HEK293 (cell line): ENCODE measurements around the gene CDC42EP2.

ENCODE experiments used
- CTCF ChIA-PET: fragments of 350-600 bp; formaldehyde crosslinking; extraction: SDS; loops from one replicate; lab custom pipeline; 2021; ENCODE audit warnings: antibody characterized with exemption; lab: Yijun Ruan, JAX
- POLR2A ChIA-PET: fragments of 300-600 bp; formaldehyde crosslinking; extraction: SDS; loops from one replicate; lab custom pipeline; 2020; ENCODE audit warnings: antibody characterized with exemption, inconsistent platforms; lab: Yijun Ruan, JAX
- H3K27ac ChIP-seq: fragments of 200-500 bp; sonication (Bioruptor generic); 2 replicates; pipeline ENCODE4 v1.5.1; 2014; ENCODE audit warnings: low read depth, low read length, control low read depth, inconsistent platforms; ENCODE audit errors: extremely low read depth
- H3K36me3 ChIP-seq, 2 experiments: fragments of 200-500 bp in 1 of 2; sonication (Bioruptor generic) in 1 of 2; 1 replicate in 1 of 2; 2 replicates in 1 of 2; pipeline ENCODE4 v1.5.1; 2014 to 2017; ENCODE audit warnings: inconsistent platforms in 2 of 2, low read length in 2 of 2; ENCODE audit not compliant: control insufficient read depth in 2 of 2, insufficient read depth in 1 of 2
- H3K4me1 ChIP-seq: fragments of 200-500 bp; sonication (Bioruptor generic); 2 replicates; pipeline ENCODE4 v1.5.1; 2014; ENCODE audit warnings: mild to moderate bottlenecking, low read length, inconsistent platforms; ENCODE audit not compliant: control insufficient read depth, insufficient read depth
- H3K4me3 ChIP-seq: 2 replicates; pipeline ENCODE4 v1.5.1; 2011; ENCODE audit warnings: low read depth, mild to moderate bottlenecking, control low read depth, low read length, moderate library complexity
- H3K9me3 ChIP-seq: fragments of 200-500 bp; sonication (Bioruptor generic); 2 replicates; pipeline ENCODE4 v1.5.1; 2014; ENCODE audit warnings: low read depth, low read length, inconsistent platforms; ENCODE audit not compliant: control insufficient read depth, insufficient read depth
- BCL11B ChIP-seq: fragments of 450-650 bp; formaldehyde crosslinking; IDR thresholded peaks from 2 replicates; pipeline ENCODE4 v1.5.1; 2016; ENCODE audit warnings: low read depth, missing biosample characterization, missing genetic modification characterization
- KLF8 ChIP-seq: fragments of 450-650 bp; formaldehyde crosslinking; IDR thresholded peaks from 2 replicates; pipeline ENCODE4 v1.5.1; 2016; ENCODE audit warnings: missing biosample characterization, missing genetic modification characterization
- ZBTB1 ChIP-seq: fragments of 450-650 bp; formaldehyde crosslinking; IDR thresholded peaks from 2 replicates; pipeline ENCODE4 v1.5.1; 2016; ENCODE audit warnings: missing biosample characterization, missing genetic modification characterization
- ZBTB44 ChIP-seq: fragments of 450-650 bp; IDR thresholded peaks from 2 replicates; pipeline ENCODE4 v1.5.1; 2018; ENCODE audit warnings: missing biosample characterization, mild to moderate bottlenecking, missing genetic modification characterization
- ZFP41 ChIP-seq: fragments of 450-650 bp; formaldehyde crosslinking; IDR thresholded peaks from 2 replicates; pipeline ENCODE4 v1.5.1; 2016; ENCODE audit warnings: missing biosample characterization, missing genetic modification characterization, borderline replicate concordance
- ZNF10 ChIP-seq: fragments of 450-650 bp; formaldehyde crosslinking; IDR thresholded peaks from 2 replicates; pipeline ENCODE4 v1.5.1; 2017; ENCODE audit warnings: missing biosample characterization, missing genetic modification characterization
- ZNF132 ChIP-seq: fragments of 450-650 bp; formaldehyde crosslinking; IDR thresholded peaks from 2 replicates; pipeline ENCODE4 v1.5.1; 2017; ENCODE audit warnings: missing biosample characterization, missing genetic modification characterization, borderline replicate concordance
- ZNF148 ChIP-seq: fragments of 450-650 bp; formaldehyde crosslinking; IDR thresholded peaks from 2 replicates; pipeline ENCODE4 v1.5.0; 2017; ENCODE audit warnings: missing biosample characterization, missing genetic modification characterization, borderline replicate concordance
- ZNF214 ChIP-seq: fragments of 450-650 bp; formaldehyde crosslinking; IDR thresholded peaks from 2 replicates; pipeline ENCODE4 v1.5.1; 2017; ENCODE audit warnings: missing biosample characterization, mild to moderate bottlenecking, missing genetic modification characterization, borderline replicate concordance
- ZNF302 ChIP-seq: fragments of 450-650 bp; formaldehyde crosslinking; IDR thresholded peaks from 2 replicates; pipeline ENCODE4 v1.5.1; 2016; ENCODE audit warnings: missing biosample characterization, missing genetic modification characterization, low read depth
- ZNF510 ChIP-seq: fragments of 450-650 bp; formaldehyde crosslinking; IDR thresholded peaks from 2 replicates; pipeline ENCODE4 v1.5.1; 2018; ENCODE audit warnings: mild to moderate bottlenecking, missing genetic modification characterization, missing biosample characterization; ENCODE audit not compliant: insufficient replicate concordance
- ZNF555 ChIP-seq: fragments of 450-650 bp; formaldehyde crosslinking; conservative IDR thresholded peaks from 2 replicates; pipeline ENCODE4 v1.5.1; 2017; ENCODE audit warnings: missing biosample characterization, mild to moderate bottlenecking, missing genetic modification characterization, inconsistent platforms
- ZNF560 ChIP-seq: fragments of 450-650 bp; formaldehyde crosslinking; IDR thresholded peaks from 2 replicates; pipeline ENCODE4 v1.5.1; 2017; ENCODE audit warnings: missing biosample characterization, missing genetic modification characterization, borderline replicate concordance
- ZNF701 ChIP-seq: fragments of 450-650 bp; formaldehyde crosslinking; IDR thresholded peaks from 2 replicates; pipeline ENCODE4 v1.5.1; 2016; ENCODE audit warnings: missing biosample characterization, missing genetic modification characterization
- TF ChIP-seq, protein P1 (sequence below): fragments of 450-650 bp; formaldehyde crosslinking; IDR thresholded peaks from 2 replicates; pipeline ENCODE4 v1.5.1; 2016; ENCODE audit warnings: missing biosample characterization, missing genetic modification characterization
- TF ChIP-seq, protein P2 (sequence below): fragments of 450-650 bp; IDR thresholded peaks from 2 replicates; pipeline ENCODE4 v1.5.1; 2018; ENCODE audit warnings: missing biosample characterization, missing genetic modification characterization
- TF ChIP-seq, protein P3 (sequence below): fragments of 450-650 bp; formaldehyde crosslinking; IDR thresholded peaks from 2 replicates; pipeline ENCODE4 v1.5.1; 2016; ENCODE audit warnings: missing biosample characterization, missing genetic modification characterization

Gene CDC42EP2

DNA sequence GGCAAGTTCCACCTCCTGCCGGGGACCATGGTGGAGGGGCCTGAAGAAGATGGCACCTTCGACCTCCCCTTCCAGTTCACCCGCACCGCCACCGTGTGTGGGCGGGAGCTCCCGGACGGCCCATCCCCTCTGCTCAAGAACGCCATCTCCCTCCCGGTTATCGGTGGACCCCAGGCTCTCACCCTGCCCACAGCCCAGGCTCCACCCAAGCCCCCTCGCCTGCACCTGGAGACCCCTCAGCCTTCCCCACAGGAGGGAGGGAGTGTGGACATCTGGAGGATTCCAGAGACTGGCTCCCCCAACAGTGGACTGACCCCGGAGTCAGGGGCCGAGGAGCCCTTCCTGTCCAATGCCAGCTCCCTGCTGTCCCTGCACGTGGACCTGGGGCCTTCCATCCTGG lies 6.4 kb downstream of the CDC42EP2 start:
- TF ChIP-seq, protein P1, sequence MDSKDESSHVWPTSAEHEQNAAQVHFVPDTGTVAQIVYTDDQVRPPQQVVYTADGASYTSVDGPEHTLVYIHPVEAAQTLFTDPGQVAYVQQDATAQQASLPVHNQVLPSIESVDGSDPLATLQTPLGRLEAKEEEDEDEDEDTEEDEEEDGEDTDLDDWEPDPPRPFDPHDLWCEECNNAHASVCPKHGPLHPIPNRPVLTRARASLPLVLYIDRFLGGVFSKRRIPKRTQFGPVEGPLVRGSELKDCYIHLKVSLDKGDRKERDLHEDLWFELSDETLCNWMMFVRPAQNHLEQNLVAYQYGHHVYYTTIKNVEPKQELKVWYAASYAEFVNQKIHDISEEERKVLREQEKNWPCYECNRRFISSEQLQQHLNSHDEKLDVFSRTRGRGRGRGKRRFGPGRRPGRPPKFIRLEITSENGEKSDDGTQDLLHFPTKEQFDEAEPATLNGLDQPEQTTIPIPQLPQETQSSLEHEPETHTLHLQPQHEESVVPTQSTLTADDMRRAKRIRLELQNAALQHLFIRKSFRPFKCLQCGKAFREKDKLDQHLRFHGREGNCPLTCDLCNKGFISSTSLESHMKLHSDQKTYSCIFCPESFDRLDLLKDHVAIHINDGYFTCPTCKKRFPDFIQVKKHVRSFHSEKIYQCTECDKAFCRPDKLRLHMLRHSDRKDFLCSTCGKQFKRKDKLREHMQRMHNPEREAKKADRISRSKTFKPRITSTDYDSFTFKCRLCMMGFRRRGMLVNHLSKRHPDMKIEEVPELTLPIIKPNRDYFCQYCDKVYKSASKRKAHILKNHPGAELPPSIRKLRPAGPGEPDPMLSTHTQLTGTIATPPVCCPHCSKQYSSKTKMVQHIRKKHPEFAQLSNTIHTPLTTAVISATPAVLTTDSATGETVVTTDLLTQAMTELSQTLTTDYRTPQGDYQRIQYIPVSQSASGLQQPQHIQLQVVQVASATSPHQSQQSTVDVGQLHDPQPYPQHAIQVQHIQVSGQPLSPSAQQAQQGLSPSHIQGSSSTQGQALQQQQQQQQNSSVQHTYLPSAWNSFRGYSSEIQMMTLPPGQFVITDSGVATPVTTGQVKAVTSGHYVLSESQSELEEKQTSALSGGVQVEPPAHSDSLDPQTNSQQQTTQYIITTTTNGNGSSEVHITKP (tag by site-specific recombination): no peak
- no peak for TF ChIP-seq ZNF10
- no peak for TF ChIP-seq ZNF701 (tag by site-specific recombination)
- TF ChIP-seq ZNF510 (tag by site-specific recombination): no peak
- no peak for TF ChIP-seq ZBTB1
- TF ChIP-seq ZBTB44: no peak
- no peak for TF ChIP-seq ZNF214 (tag by site-specific recombination)
- TF ChIP-seq, protein P2, sequence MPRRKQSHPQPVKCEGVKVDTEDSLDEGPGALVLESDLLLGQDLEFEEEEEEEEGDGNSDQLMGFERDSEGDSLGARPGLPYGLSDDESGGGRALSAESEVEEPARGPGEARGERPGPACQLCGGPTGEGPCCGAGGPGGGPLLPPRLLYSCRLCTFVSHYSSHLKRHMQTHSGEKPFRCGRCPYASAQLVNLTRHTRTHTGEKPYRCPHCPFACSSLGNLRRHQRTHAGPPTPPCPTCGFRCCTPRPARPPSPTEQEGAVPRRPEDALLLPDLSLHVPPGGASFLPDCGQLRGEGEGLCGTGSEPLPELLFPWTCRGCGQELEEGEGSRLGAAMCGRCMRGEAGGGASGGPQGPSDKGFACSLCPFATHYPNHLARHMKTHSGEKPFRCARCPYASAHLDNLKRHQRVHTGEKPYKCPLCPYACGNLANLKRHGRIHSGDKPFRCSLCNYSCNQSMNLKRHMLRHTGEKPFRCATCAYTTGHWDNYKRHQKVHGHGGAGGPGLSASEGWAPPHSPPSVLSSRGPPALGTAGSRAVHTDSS (tag by site-specific recombination): no peak
- no peak for TF ChIP-seq BCL11B (tag by site-specific recombination)
- no peak for TF ChIP-seq ZNF148 (tag by site-specific recombination)
- TF ChIP-seq ZFP41 (tag by site-specific recombination): no peak
- no peak for TF ChIP-seq ZNF560
- no peak for TF ChIP-seq ZNF555 (tag by site-specific recombination)
- TF ChIP-seq ZNF132 (tag by site-specific recombination): no peak
- TF ChIP-seq KLF8 (tag by site-specific recombination): no peak
- TF ChIP-seq, protein P3, sequence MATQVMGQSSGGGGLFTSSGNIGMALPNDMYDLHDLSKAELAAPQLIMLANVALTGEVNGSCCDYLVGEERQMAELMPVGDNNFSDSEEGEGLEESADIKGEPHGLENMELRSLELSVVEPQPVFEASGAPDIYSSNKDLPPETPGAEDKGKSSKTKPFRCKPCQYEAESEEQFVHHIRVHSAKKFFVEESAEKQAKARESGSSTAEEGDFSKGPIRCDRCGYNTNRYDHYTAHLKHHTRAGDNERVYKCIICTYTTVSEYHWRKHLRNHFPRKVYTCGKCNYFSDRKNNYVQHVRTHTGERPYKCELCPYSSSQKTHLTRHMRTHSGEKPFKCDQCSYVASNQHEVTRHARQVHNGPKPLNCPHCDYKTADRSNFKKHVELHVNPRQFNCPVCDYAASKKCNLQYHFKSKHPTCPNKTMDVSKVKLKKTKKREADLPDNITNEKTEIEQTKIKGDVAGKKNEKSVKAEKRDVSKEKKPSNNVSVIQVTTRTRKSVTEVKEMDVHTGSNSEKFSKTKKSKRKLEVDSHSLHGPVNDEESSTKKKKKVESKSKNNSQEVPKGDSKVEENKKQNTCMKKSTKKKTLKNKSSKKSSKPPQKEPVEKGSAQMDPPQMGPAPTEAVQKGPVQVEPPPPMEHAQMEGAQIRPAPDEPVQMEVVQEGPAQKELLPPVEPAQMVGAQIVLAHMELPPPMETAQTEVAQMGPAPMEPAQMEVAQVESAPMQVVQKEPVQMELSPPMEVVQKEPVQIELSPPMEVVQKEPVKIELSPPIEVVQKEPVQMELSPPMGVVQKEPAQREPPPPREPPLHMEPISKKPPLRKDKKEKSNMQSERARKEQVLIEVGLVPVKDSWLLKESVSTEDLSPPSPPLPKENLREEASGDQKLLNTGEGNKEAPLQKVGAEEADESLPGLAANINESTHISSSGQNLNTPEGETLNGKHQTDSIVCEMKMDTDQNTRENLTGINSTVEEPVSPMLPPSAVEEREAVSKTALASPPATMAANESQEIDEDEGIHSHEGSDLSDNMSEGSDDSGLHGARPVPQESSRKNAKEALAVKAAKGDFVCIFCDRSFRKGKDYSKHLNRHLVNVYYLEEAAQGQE: no peak
- no peak for TF ChIP-seq ZNF302

More for the DNA sequence above, 6.4 kb downstream of the CDC42EP2 start:
- H3K36me3 ChIP-seq: peaks cover 0 to 24% of the 10 kb centered on the region in 2 experiments; a peak in 2 of 3 replicates
- H3K4me3 ChIP-seq: no peak overlapping the region
- ChIA-PET CTCF (interaction anchor here (1.2 to 2.2 kb wide), 2 partner anchors 9 to 10 kb away, joined by 5 to 14 read pairs; no protein-coding TSS in a partner anchor), POLR2A (no interaction called here)
- no peaks in the 10 kb centered on the region for H3K9me3 ChIP-seq
- no peak overlapping the region for H3K27ac ChIP-seq
- no peaks in the 10 kb centered on the region for H3K4me1 ChIP-seq
